ENCODE results near the gene SALL1. TPM values are rescaled to one million over a fixed set of nuclear protein-coding genes. Genes with fewer than 3 reads are reported as not detected.

SALL1 gene
- total and polyA plus RNA-seq, 5 donors: 0.45 to 8.4 (median 5.4) TPM

- no peak overlapping the region for H3K4me3 ChIP-seq (ENCODE audit: low read length)
- ATAC-seq: no peak
- H3K27ac ChIP-seq (ENCODE audit: low read length): no peak overlapping the region
- peaks cover 3% of the 10 kb centered on the region for H3K27me3 ChIP-seq (ENCODE audit: control insufficient read depth, insufficient read depth)
- 91% methylated on average over 2 of the region's 2 CpGs for WGBS
- no peak for DNase-seq
- no peaks in the 10 kb centered on the region for H3K4me1 ChIP-seq (ENCODE audit: control insufficient read depth, insufficient read depth, low read length)
- intact Hi-C loops (cut with DNase I): no loop called here
- H3K9me3 ChIP-seq (ENCODE audit: control insufficient read depth, low read length): no peaks in the 10 kb centered on the region
Observed at GRCh38 chr16:51109173-51109572, 41.9 kb downstream of the SALL1 start.

- Histone ChIP-seq H3K27me3 (ENCODE audit: control insufficient read depth, insufficient read depth) (peaks cover under 1% of the 10 kb centered on the region), H3K27ac (ENCODE audit: low read length) (no peak overlapping the region), H3K4me1 (ENCODE audit: control insufficient read depth, insufficient read depth, low read length) (no peaks in the 10 kb centered on the region), H3K9me3 (ENCODE audit: control insufficient read depth, low read length) (no peaks in the 10 kb centered on the region), H3K4me3 (ENCODE audit: low read length) (no peak overlapping the region)
- 90% methylated on average over 2 of the region's 2 CpGs for WGBS
- DNase-seq (no peak), ATAC-seq (no peak)
- intact Hi-C loops (cut with DNase I): no loop called here
Observed at GRCh38 chr16:51107742-51108141, 43.3 kb downstream of the SALL1 start.

- ATAC-seq (no peak), DNase-seq (no peak)
- Histone ChIP-seq H3K27me3 (ENCODE audit: control insufficient read depth, insufficient read depth) (no peaks in the 10 kb centered on the region), H3K4me3 (ENCODE audit: low read length) (no peak overlapping the region), H3K9me3 (ENCODE audit: control insufficient read depth, low read length) (no peaks in the 10 kb centered on the region), H3K27ac (ENCODE audit: low read length) (no peak overlapping the region), H3K4me1 (ENCODE audit: control insufficient read depth, insufficient read depth, low read length) (no peaks in the 10 kb centered on the region)
- intact Hi-C loops (cut with DNase I): no loop called here
- WGBS: 80% methylated on average over 2 of the region's 2 CpGs
Observed at GRCh38 chr16:51106535-51106934, 44.5 kb downstream of the SALL1 start.

GRCh38 chr16:51103590-51103989 is 47.5 kb downstream of the SALL1 start:
- intact Hi-C loops (cut with DNase I): no loop called here
- WGBS: 74% methylated on average over 4 of the region's 4 CpGs
- no peak overlapping the region for H3K27ac ChIP-seq (ENCODE audit: low read length)
- no peaks in the 10 kb centered on the region for H3K9me3 ChIP-seq (ENCODE audit: control insufficient read depth, low read length)
- H3K4me3 ChIP-seq (ENCODE audit: low read length): no peak overlapping the region
- ATAC-seq (no peak), DNase-seq (no peak)
- no peaks in the 10 kb centered on the region for H3K27me3 ChIP-seq (ENCODE audit: control insufficient read depth, insufficient read depth)
- no peaks in the 10 kb centered on the region for H3K4me1 ChIP-seq (ENCODE audit: control insufficient read depth, insufficient read depth, low read length)

GRCh38 chr16:51097729-51098128 is 53.3 kb downstream of the SALL1 start:
- ATAC-seq: no peak
- Histone ChIP-seq H3K27me3 (ENCODE audit: control insufficient read depth, insufficient read depth) (no peaks in the 10 kb centered on the region), H3K4me3 (ENCODE audit: low read length) (no peak overlapping the region), H3K4me1 (ENCODE audit: control insufficient read depth, insufficient read depth, low read length) (no peaks in the 10 kb centered on the region), H3K27ac (ENCODE audit: low read length) (no peak overlapping the region), H3K9me3 (ENCODE audit: control insufficient read depth, low read length) (no peaks in the 10 kb centered on the region)
- 73% methylated on average over 2 of the region's 2 CpGs for WGBS
- intact Hi-C loops (cut with DNase I): no loop called here
- no peak for DNase-seq

- H3K27me3 ChIP-seq (ENCODE audit: control insufficient read depth, insufficient read depth): no peaks in the 10 kb centered on the region
- DNase-seq (no peak), ATAC-seq (no peak)
- no peak overlapping the region for H3K4me3 ChIP-seq (ENCODE audit: low read length)
- no peaks in the 10 kb centered on the region for H3K4me1 ChIP-seq (ENCODE audit: control insufficient read depth, insufficient read depth, low read length)
- no peaks in the 10 kb centered on the region for H3K9me3 ChIP-seq (ENCODE audit: control insufficient read depth, low read length)
- intact Hi-C loops (cut with DNase I): no loop called here
- H3K27ac ChIP-seq (ENCODE audit: low read length): no peak overlapping the region
- WGBS: 51% methylated on average over 16 of the region's 16 CpGs
Observed at GRCh38 chr16:51095890-51096626, 55.0 kb downstream of the SALL1 start.

- no peak for ATAC-seq
- intact Hi-C loops (cut with DNase I): no loop called here
- no peak overlapping the region for H3K27ac ChIP-seq (ENCODE audit: low read length)
- no peaks in the 10 kb centered on the region for H3K9me3 ChIP-seq (ENCODE audit: control insufficient read depth, low read length)
- no peaks in the 10 kb centered on the region for H3K27me3 ChIP-seq (ENCODE audit: control insufficient read depth, insufficient read depth)
- H3K4me3 ChIP-seq (ENCODE audit: low read length): no peak overlapping the region
- 41% methylated on average over 20 of the region's 20 CpGs for WGBS
- no peak for DNase-seq
- H3K4me1 ChIP-seq (ENCODE audit: control insufficient read depth, insufficient read depth, low read length): no peaks in the 10 kb centered on the region
Observed at GRCh38 chr16:51095084-51095881, 55.8 kb downstream of the SALL1 start.

GRCh38 chr16:51093726-51094280 is 57.3 kb downstream of the SALL1 start:
- Histone ChIP-seq H3K4me3 (ENCODE audit: low read length) (no peak overlapping the region), H3K4me1 (ENCODE audit: control insufficient read depth, insufficient read depth, low read length) (no peaks in the 10 kb centered on the region), H3K27ac (ENCODE audit: low read length) (no peak overlapping the region), H3K27me3 (ENCODE audit: control insufficient read depth, insufficient read depth) (no peaks in the 10 kb centered on the region), H3K9me3 (ENCODE audit: control insufficient read depth, low read length) (no peaks in the 10 kb centered on the region)
- intact Hi-C loops (cut with DNase I): no loop called here
- no peak for ATAC-seq
- 51% methylated on average over 5 of the region's 5 CpGs for WGBS
- no peak for DNase-seq
